Cardiac atrium fibroblast (primary cell): ENCODE data around the gene KCNJ8. TPM values are rescaled to one million over a fixed set of nuclear protein-coding genes. Genes with fewer than 3 reads are reported as not detected.

Experiments used
- total RNA-seq: library from RNA; depleted of rRNA; stranded (reverse); fragments of >200 nt; gene quantifications from 2 replicates; pipeline ENCODE4 v1.2.3, GENCODE V29; 2015

KCNJ8 gene
- 0.16 and 0.36 TPM in 2 replicates for total RNA-seq

DNA sequence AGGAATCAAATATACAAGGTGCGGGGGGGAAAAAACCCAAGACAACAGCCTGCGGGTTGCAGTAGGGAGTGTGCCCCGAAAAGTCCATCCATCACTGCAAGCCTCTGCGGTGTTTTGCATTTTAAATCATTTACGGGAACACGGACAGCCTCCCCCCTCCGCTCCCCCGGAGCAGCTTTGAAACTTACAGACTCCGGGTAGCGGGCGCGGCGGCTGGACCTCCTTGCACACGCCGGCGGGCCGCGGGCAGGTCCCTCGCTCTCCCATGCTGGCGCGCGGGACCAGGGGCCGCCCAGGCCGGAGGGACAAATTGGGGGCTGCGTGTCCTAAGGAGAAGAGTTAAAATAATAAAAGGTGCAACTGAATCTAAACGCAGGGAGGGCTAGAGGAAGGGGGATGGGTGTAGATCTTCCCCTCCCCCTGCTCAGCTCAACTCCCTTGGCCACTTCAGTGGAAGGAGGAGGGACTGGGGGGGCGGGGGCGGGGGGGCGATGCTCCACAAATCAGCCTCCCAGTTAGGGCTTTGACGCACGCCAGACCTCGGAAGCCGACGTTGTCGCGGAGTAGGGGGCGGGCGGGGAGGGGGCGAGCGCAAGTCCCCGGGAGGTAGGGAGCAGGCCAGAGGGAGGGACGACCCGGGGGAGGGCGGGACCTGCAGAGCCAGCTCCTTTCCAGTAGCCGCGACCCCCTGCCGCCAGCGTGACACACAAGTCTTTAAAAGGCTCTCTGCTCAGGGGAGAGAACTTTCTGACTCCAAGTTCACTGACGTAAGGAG lies at the start of gene KCNJ8:
Gene KCNJ8 (minus strand): TSS at position 349 of the 775 bp plus-strand sequence. CDS start 1,090 bp downstream, outside the sequence.

Other genes starting within 250 kb of the KCNJ8 start
- 0.97 TPM in 1 of 2 replicates, not detected in the other for gene SPX, start 248.4 kb downstream of the KCNJ8 start, total RNA-seq
- gene GYS2, start 169.9 kb downstream of the KCNJ8 start, total RNA-seq: not detected in 2 replicates
- gene LDHB, start 116.9 kb downstream of the KCNJ8 start, total RNA-seq: 489 and 529 TPM in 2 replicates
- gene ABCC9, start 166.7 kb upstream of the KCNJ8 start, total RNA-seq: under 0.01 and 0.16 TPM in 2 replicates